ENCODE results near the gene KIF1A. TPM values are rescaled to one million over a fixed set of nuclear protein-coding genes. Genes with fewer than 3 reads are reported as not detected.

KIF1A gene
- total and polyA plus RNA-seq, 2 of the 13 experiments (the other 11 are each of a cell fraction or from before 2014, with no cell fraction given), result 0.01 TPM; not detected in 1

GRCh38 chr2:240851078-240851991 is 31.3 kb upstream of the KIF1A start (continued):
- no peak for TF ChIP-seq ZMAT5 (CRISPR knock-in tag; IDR thresholded peaks at IDR 0.05; ENCODE audit: borderline replicate concordance, low read depth)
- TF ChIP-seq MTA3 (CRISPR knock-in tag; IDR thresholded peaks at IDR 0.05), result no peak
- TF ChIP-seq ZNF318 (CRISPR knock-in tag; IDR thresholded peaks at IDR 0.05), result no peak
- no peak for TF ChIP-seq LRRFIP1 (CRISPR knock-in tag; conservative IDR thresholded peaks at IDR 0.05)
- TF ChIP-seq ZNF777 (CRISPR knock-in tag; IDR thresholded peaks at IDR 0.05), result no peak
- no peak for TF ChIP-seq ZBTB44 (CRISPR knock-in tag; IDR thresholded peaks at IDR 0.05)
- 0 out of 2 replicates have a peak, but pooled peaks have one; percentile 59 for TF ChIP-seq KDM4B (CRISPR knock-in tag; IDR thresholded peaks at IDR 0.05)
- TF ChIP-seq ZNF275 (CRISPR knock-in tag; IDR thresholded peaks at IDR 0.05; ENCODE audit: borderline replicate concordance), result no peak
- TF ChIP-seq ZFP62 (CRISPR knock-in tag; IDR thresholded peaks at IDR 0.05), result no peak
- no peak for TF ChIP-seq ZNF256 (CRISPR knock-in tag; conservative IDR thresholded peaks at IDR 0.05)
- no peak for TF ChIP-seq DMAP1 (CRISPR knock-in tag; IDR thresholded peaks at IDR 0.05)
